NCI-H526 treated with DMSO at 0.1 percent for 48 hours (cell line): ENCODE measurements around the gene TMEM120B.
"Not testable (repeated sequence)": the region's sequence is repeated elsewhere in the genome, so short reads cannot be mapped to it uniquely, and the experiment has no call there.

Experiments
- DNase-seq: peaks from one replicate; lab custom pipeline; 2025; lab: John Stamatoyannopoulos, UW

TMEM120B gene

GRCh38 chr12:121745545-121745944 lies 33.0 kb downstream of the TMEM120B start:
- DNase-seq, result not testable (repeated sequence)

DNA sequence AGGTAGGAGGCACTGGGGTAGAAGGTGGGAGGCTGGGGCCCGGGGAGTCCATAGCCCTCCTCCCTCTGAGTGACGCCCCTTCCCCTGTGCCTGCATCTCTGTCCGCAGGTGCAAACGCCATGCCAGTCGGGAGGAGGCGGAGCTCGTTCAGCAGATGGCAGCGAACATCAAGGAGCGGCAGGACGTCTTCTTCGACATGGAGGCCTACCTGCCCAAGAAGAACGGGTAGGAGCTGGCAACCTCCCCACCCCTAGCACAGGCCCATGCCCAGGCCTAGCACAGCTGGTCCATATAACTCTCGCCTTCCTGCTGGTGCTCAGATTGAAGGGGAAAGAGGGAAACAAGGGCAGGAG lies 35.6 kb downstream of the TMEM120B start:
- no peak for DNase-seq

DNA sequence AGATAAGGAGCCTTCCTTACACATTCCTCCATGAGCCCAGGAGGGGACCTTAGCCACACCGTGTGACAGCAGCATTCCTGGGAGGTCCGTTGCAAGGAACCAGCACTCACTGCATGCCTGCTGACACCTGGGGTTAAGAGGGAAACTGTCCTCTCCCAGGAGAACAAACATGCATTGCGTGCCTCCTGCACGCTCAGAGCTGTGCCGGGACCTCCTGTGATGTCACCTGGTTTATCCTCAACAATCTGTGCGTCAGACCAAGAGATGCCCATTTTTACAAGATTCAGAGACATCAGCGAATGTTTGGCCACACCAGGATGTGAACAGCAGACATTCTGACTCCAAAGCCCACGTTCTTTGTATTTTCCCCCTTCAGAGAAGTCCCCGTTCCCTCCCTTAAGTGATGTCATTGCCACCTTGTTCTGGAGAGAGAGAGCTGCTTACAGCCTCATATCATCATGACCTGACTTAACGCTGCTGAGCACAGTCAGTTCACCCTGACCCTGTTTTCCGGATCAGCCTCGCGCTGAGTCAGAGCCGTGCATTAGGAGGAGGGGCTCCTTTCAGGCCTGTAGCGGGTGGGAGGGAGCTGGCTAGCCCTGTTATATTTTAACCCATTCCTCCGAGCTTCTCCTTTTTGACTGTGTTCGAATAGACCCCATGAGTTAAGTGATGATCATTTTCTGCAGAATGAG lies 36.2 kb downstream of the TMEM120B start:
- DNase-seq, result no peak

GRCh38 chr12:121749267-121749666 lies 36.7 kb downstream of the TMEM120B start:
- no peak for DNase-seq

GRCh38 chr12:121750507-121750955 lies 38.0 kb downstream of the TMEM120B start:
- DNase-seq, result no peak

GRCh38 chr12:121751034-121751433 lies 38.5 kb downstream of the TMEM120B start:
- no peak for DNase-seq

- no peak for DNase-seq
These were observed 39.3 kb downstream of the TMEM120B start for GRCh38 chr12:121751749-121752351.

GRCh38 chr12:121753844-121754264 lies 41.3 kb downstream of the TMEM120B start:
- no peak for DNase-seq

GRCh38 chr12:121754836-121755235 lies 42.3 kb downstream of the TMEM120B start:
- DNase-seq, result no peak

DNA sequence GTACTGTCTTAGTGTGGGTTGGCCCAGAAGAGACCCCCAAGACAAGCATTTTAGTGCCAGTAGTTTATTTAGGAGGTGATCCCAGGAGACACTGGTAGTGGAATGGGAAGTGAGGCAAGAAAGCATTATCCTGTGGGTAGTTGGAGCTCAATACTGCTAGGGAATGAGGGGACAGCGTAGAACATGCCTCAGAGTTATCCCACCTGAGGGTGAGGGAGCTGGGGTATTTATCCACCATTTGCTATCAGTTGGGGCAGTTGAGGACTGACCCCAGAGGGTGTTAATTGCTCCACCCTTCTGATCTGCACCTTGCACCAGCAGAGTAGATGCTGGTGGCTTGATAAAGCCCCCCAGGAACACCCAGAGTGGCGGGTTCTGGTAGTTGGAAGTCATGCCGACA lies 43.0 kb downstream of the TMEM120B start:
- DNase-seq, result no peak

DNA sequence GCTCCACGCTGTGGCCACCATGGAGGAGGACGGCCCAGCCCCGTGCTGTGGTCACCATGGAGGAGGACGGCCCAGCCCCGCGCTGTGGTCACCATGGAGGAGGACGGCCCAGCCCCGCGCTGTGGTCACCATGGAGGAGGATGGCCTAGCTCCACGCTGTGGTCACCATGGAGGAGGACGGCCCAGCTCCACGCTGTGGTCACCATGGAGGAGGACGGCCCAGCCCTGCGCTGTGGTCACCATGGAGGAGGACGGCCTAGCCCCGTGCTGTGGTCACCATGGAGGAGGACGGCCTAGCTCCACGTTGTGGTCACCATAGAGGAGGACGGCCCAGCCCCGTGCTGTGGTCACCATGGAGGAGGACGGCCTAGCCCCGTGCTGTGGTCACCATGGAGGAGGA lies 46.0 kb downstream of the TMEM120B start:
- not testable (repeated sequence) for DNase-seq

GRCh38 chr12:121762269-121762668 lies 49.7 kb downstream of the TMEM120B start:
- DNase-seq, result no peak

- no peak for DNase-seq
These were observed 52.3 kb downstream of the TMEM120B start for GRCh38 chr12:121764808-121765207.

DNA sequence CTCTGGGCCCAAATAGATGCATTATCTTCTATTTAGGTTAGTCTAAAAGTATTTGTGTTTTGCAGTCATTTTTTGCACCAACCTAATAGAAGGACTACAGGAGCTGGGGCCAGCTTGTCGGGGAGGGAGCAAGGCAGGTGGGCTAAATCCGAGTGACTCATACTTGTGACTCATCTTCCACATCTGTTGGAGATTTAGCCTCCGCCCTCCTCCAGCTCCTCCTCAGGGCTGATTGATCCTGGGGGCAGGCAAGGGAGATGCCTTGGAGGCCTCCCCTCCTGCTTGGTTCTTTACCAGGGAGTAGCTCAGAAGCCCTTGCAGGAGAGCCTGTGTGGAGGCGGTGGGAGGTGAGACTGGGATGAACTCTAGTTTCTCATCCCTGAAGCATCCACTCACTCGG lies 53.0 kb downstream of the TMEM120B start:
- DNase-seq, result no peak

- no peak for DNase-seq
These were observed 53.9 kb downstream of the TMEM120B start for GRCh38 chr12:121766290-121767039.

GRCh38 chr12:121767525-121768016 lies 55.0 kb downstream of the TMEM120B start:
- no peak for DNase-seq

DNA sequence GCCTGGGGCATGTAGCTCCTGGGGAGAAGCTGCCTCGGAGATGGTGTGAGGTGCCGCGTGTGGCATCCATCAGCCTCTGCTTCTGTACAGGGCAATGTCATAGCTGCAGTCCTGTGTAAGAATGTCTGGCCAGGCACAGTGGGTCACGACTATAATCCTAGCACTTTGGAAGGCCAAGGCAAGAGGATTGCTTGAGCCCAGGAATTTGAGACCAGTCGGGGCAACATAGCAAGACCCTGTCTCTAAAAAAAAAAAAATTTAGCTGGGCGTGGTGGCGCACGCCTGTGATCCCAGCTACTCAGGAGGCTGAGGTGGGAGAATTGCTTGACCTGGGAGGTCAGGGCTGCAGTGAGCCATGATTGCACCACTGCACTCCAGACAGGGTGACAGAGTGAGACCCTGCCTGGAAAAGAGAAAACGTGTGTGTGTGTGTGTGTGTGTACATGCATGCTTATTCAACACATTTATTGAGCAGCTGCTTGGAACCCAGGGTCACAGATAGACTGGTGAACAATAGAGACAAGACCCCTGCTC lies 56.8 kb downstream of the TMEM120B start:
- DNase-seq, result no peak

GRCh38 chr12:121769831-121770301 lies 57.3 kb downstream of the TMEM120B start:
- DNase-seq, result no peak

DNA sequence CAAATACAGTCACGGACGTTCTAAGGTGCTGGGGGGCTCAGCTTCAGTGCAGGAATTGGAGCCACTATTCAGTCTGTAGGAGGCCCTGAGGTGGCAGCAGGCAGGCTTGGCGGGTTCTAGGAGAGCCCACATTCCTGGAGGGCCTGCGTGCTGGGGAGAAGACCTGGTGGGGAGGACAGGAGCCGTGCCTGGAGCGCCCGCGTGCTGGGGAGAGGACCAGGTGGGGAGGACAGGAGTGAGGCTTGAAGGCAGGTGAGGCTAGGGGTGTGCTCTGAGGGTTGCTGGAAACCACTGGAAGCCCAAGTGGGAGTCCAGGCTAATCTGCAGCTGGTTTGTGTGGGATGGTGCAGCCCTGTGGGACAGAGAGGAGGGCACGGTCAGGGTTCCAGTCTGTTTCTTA lies 57.8 kb downstream of the TMEM120B start:
- DNase-seq, result no peak

- DNase-seq, result no peak
These were observed 58.5 kb downstream of the TMEM120B start for GRCh38 chr12:121770813-121771625.

DNA sequence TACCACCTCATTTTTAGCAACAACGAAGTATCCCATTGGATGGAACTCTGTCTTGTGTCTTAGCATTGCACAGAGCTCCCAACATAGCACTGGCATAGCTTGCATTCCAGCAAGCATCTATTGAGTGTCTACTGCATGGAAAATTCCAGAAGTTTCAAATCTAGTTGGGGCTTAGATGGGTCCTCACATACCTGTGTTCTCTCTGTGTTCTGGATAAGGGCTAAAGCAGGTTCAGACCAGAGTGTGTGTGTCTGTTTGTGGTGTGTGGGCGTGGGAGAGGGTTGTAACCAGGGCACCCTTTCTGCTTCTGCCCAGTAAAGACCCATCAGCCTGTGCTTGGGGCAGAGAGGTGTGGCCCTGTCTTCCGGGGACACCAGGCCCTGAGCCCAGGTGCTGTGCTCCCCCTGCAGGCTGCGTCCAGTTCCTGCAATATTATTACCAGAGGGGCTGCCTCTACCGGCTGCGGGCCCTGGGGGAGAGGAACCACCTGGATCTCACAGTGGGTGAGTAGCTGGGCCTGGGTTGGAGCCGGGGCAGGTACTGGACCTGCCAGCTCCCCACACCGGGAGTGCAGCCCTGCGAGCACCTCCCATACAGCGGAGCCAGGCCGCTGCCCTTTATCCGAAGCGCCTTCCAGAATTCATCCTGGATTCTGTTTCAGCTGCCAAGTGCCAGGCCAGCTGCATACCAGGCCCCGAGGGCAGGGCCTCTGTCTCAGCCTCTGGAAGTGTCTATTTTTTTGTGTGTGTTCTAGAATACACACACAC lies 60.6 kb downstream of the TMEM120B start:
- DNase-seq, result peak; percentile 49
